WERI-Rb-1 (cell line): ENCODE results near the gene KCNN2.

Experiments
- DNase-seq: peaks from one replicate; pipeline ENCODE4 v3.0.0-alpha.2; 2020
- H3K27ac ChIP-seq: fragments of 250-450 bp; sonication (Bioruptor Pico); 2 replicates; pipeline ENCODE4 v1.5.1; 2020; ENCODE audit warnings: mild to moderate bottlenecking, moderate library complexity
- H3K27me3 ChIP-seq: fragments of 250-450 bp; sonication (Bioruptor Pico); 2 replicates; pipeline ENCODE4 v1.5.1; 2021; ENCODE audit warnings: mild to moderate bottlenecking, low read depth, moderate library complexity; ENCODE audit not compliant: insufficient read depth, severe bottlenecking
- H3K36me3 ChIP-seq: fragments of 250-450 bp; sonication (Bioruptor Pico); 2 replicates; pipeline ENCODE4 v1.5.1; 2020; ENCODE audit warnings: mild to moderate bottlenecking, moderate library complexity
- H3K4me3 ChIP-seq: 2 replicates; pipeline ENCODE4 v1.5.1; 2011; ENCODE audit warnings: low read depth, mild to moderate bottlenecking, control low read depth, low read length
- H3K9me3 ChIP-seq: fragments of 250-450 bp; sonication (Bioruptor Pico); 2 replicates; pipeline ENCODE4 v1.5.1; 2021; ENCODE audit warnings: mild to moderate bottlenecking, moderate library complexity; ENCODE audit not compliant: severe bottlenecking
- CTCF ChIP-seq: IDR thresholded peaks from 2 replicates; pipeline ENCODE4 v1.5.1; 2011; ENCODE audit warnings: low read depth, mild to moderate bottlenecking, control low read depth, inconsistent platforms, low read length

The KCNN2 gene

GRCh38 chr5:114319821-114320220 is 42.0 kb upstream of the KCNN2 start:
- DNase-seq = no peak
- Histone ChIP-seq H3K27ac (no peak overlapping the region), H3K9me3 (no peaks in the 10 kb centered on the region), H3K4me3 (no peak overlapping the region), H3K27me3 (peaks cover 10% of the 10 kb centered on the region), H3K36me3 (no peaks in the 10 kb centered on the region)
- no peak for TF ChIP-seq CTCF

- no peak overlapping the region for H3K4me3 ChIP-seq
- no peaks in the 10 kb centered on the region for H3K9me3 ChIP-seq
- no peak overlapping the region for H3K27ac ChIP-seq
- DNase-seq = no peak
- peaks cover 8% of the 10 kb centered on the region for H3K27me3 ChIP-seq
- H3K36me3 ChIP-seq = no peaks in the 10 kb centered on the region
- TF ChIP-seq CTCF = no peak
These were observed 37.6 kb upstream of the KCNN2 start for GRCh38 chr5:114324282-114324681.

- peak; percentile 18 for DNase-seq
- Histone ChIP-seq H3K27me3 (peaks cover 8% of the 10 kb centered on the region), H3K9me3 (no peaks in the 10 kb centered on the region), H3K27ac (no peak overlapping the region), H3K4me3 (no peak overlapping the region), H3K36me3 (no peaks in the 10 kb centered on the region)
- TF ChIP-seq CTCF = no peak
These were observed 36.3 kb upstream of the KCNN2 start for GRCh38 chr5:114325541-114325940.

DNA sequence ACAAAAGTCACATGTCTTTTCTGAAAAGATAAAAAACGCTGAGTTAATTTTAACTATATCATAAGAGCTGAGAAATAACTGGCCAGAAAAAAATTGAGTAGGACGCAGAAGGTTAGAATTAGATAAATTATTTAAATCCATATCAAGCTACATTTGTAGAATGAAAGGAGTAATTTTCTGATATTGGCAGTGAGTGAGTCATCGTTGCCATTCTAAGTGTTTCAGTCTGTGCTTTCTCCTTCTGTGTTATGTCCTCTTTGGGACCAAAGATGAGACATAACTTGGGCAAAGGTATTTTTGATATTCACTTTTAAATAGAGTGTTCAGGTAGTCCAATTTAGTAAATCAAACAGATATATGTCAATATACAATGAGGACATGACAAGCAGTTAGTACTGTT is 34.4 kb upstream of the KCNN2 start:
- Histone ChIP-seq H3K4me3 (no peak overlapping the region), H3K9me3 (no peaks in the 10 kb centered on the region), H3K27me3 (peaks cover 6% of the 10 kb centered on the region), H3K27ac (no peak overlapping the region), H3K36me3 (no peaks in the 10 kb centered on the region)
- no peak for DNase-seq
- TF ChIP-seq CTCF = no peak

DNA sequence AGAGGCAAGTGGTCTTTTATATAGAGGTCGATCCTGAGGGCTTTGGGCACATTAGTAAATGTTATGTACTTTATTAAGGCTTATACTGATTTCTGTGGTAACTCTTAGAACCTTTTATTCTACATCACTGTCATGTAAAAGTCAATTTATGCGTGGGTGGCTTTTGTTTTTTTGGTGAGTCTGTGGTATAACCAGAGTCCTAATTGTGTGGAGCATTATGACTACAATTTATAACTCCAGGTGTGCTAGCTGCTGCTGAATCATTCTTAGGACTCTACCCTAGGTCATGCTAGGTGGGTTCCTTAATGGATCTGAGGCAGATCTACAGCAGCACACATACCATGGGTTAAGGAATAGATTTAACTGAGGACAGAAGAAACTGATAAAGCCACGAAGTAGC is 33.9 kb upstream of the KCNN2 start:
- no peaks in the 10 kb centered on the region for H3K9me3 ChIP-seq
- H3K27me3 ChIP-seq = peaks cover 6% of the 10 kb centered on the region
- TF ChIP-seq CTCF = no peak
- no peaks in the 10 kb centered on the region for H3K36me3 ChIP-seq
- DNase-seq = no peak
- no peak overlapping the region for H3K27ac ChIP-seq
- H3K4me3 ChIP-seq = no peak overlapping the region

DNA sequence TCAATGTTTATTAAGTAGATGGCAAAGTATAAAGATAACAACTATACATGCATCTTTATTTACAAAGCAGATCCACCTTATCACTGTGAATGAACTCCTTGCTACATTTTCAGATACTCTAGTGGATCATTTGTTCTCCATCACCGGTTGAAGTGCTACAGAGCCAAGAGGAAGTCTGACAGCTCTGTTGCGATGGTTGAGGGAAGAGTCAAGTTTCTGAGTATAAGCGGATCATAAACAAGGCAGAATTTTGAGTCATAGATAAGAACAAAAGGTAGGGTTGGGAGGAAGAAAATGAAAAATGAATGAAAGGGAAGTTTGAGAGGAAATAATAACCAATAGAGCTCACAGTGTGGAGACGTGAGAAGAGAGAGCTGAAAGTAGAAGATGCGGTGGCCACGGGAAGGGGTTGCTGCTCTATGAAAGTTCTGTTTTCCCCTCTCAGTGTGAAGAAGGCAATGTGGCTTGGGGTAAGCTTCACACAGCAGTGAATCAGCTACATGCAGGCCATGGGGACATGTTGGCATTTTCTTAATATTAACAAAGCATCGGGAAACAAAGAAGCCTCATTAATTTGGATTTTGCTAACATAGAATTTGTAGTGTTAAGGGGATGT is 30.8 kb upstream of the KCNN2 start:
- TF ChIP-seq CTCF = no peak
- Histone ChIP-seq H3K4me3 (no peak overlapping the region), H3K9me3 (no peaks in the 10 kb centered on the region), H3K36me3 (no peaks in the 10 kb centered on the region), H3K27ac (no peak overlapping the region), H3K27me3 (peaks cover 2% of the 10 kb centered on the region)
- no peak for DNase-seq
